Inflammatory macrophage treated with lipopolysaccharide for 4 hours (primary cell): ENCODE measurements around the gene TRAF3.
"Not testable (repeated sequence)": the region's sequence is repeated elsewhere in the genome, so short reads cannot be mapped to it uniquely, and the experiment has no call there.

Experiments
- DNase-seq: peaks from one replicate; pipeline ENCODE4 v3.0.0-alpha.2; 2020

TRAF3 gene

GRCh38 chr14:102867826-102868580, 90.8 kb downstream of the TRAF3 start:
- DNase-seq: no peak

- peak; percentile 56 for DNase-seq
These were observed 91.8 kb downstream of the TRAF3 start for GRCh38 chr14:102868956-102869547.

- DNase-seq: no peak
These were observed 93.0 kb downstream of the TRAF3 start for GRCh38 chr14:102870246-102870645.

- DNase-seq: no peak
These were observed 94.0 kb downstream of the TRAF3 start for GRCh38 chr14:102870994-102871831.

- no peak for DNase-seq
These were observed 94.8 kb downstream of the TRAF3 start for GRCh38 chr14:102872020-102872419.

GRCh38 chr14:102873131-102873530, 95.9 kb downstream of the TRAF3 start:
- no peak for DNase-seq

GRCh38 chr14:102873546-102874061, 96.4 kb downstream of the TRAF3 start:
- DNase-seq: no peak

- DNase-seq: no peak
These were observed 98.4 kb downstream of the TRAF3 start for GRCh38 chr14:102875652-102876051.

GRCh38 chr14:102877511-102877910, 100.3 kb downstream of the TRAF3 start:
- DNase-seq: not testable (repeated sequence)

GRCh38 chr14:102878174-102878969, 101.1 kb downstream of the TRAF3 start:
- no peak for DNase-seq

- DNase-seq: no peak
These were observed 101.8 kb downstream of the TRAF3 start for GRCh38 chr14:102878970-102879460.

GRCh38 chr14:102882226-102882906, 105.1 kb downstream of the TRAF3 start:
- no peak for DNase-seq

GRCh38 chr14:102883089-102883541, 105.9 kb downstream of the TRAF3 start:
- DNase-seq: no peak

- DNase-seq: no peak
These were observed 106.3 kb downstream of the TRAF3 start for GRCh38 chr14:102883554-102883953.

GRCh38 chr14:102885737-102886447, 108.6 kb downstream of the TRAF3 start:
- DNase-seq: no peak

- no peak for DNase-seq
These were observed 111.5 kb downstream of the TRAF3 start for GRCh38 chr14:102888748-102889147.

GRCh38 chr14:102889615-102890014, 112.4 kb downstream of the TRAF3 start:
- DNase-seq: no peak

GRCh38 chr14:102891111-102891510, 113.9 kb downstream of the TRAF3 start:
- DNase-seq: no peak

- DNase-seq: no peak
These were observed 114.3 kb downstream of the TRAF3 start for GRCh38 chr14:102891556-102891955.

- no peak for DNase-seq
These were observed 115.4 kb downstream of the TRAF3 start for GRCh38 chr14:102892651-102893050.

- peak; percentile 59 for DNase-seq
These were observed 116.2 kb downstream of the TRAF3 start for GRCh38 chr14:102893452-102893851.
